Stimulated activated CD4-positive, alpha-beta T cell treated with anti-CD3 and anti-CD28 coated beads, Interleukin-4, amount 100 ng/mL, for 4 hours (primary cell): Measurements from ENCODE around the gene CACNA2D4.
A peak's percentile ranks its signal among the peaks of the same experiment; 100 is the strongest.
"Not testable (repeated sequence)": the region's sequence is repeated elsewhere in the genome, so short reads cannot be mapped to it uniquely, and the experiment has no call there.

ENCODE experiments used
- DNase-seq, 2 experiments: peaks; one replicate each; pipeline ENCODE4 v3.0.0-alpha.2; 2020

CACNA2D4 gene, protein sequence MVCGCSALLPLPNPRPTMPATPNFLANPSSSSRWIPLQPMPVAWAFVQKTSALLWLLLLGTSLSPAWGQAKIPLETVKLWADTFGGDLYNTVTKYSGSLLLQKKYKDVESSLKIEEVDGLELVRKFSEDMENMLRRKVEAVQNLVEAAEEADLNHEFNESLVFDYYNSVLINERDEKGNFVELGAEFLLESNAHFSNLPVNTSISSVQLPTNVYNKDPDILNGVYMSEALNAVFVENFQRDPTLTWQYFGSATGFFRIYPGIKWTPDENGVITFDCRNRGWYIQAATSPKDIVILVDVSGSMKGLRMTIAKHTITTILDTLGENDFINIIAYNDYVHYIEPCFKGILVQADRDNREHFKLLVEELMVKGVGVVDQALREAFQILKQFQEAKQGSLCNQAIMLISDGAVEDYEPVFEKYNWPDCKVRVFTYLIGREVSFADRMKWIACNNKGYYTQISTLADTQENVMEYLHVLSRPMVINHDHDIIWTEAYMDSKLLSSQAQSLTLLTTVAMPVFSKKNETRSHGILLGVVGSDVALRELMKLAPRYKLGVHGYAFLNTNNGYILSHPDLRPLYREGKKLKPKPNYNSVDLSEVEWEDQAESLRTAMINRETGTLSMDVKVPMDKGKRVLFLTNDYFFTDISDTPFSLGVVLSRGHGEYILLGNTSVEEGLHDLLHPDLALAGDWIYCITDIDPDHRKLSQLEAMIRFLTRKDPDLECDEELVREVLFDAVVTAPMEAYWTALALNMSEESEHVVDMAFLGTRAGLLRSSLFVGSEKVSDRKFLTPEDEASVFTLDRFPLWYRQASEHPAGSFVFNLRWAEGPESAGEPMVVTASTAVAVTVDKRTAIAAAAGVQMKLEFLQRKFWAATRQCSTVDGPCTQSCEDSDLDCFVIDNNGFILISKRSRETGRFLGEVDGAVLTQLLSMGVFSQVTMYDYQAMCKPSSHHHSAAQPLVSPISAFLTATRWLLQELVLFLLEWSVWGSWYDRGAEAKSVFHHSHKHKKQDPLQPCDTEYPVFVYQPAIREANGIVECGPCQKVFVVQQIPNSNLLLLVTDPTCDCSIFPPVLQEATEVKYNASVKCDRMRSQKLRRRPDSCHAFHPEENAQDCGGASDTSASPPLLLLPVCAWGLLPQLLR

GRCh38 chr12:1918081-1918883 is at the start of gene CACNA2D4:
Gene CACNA2D4, minus strand, starts transcription at chr12:1918652. Its CDS starts 179 bp downstream, at chr12:1918473.
- DNase-seq = no peak

GRCh38 chr12:1966561-1967226 is 48.2 kb upstream of the CACNA2D4 start:
- DNase-seq = no peak

DNA sequence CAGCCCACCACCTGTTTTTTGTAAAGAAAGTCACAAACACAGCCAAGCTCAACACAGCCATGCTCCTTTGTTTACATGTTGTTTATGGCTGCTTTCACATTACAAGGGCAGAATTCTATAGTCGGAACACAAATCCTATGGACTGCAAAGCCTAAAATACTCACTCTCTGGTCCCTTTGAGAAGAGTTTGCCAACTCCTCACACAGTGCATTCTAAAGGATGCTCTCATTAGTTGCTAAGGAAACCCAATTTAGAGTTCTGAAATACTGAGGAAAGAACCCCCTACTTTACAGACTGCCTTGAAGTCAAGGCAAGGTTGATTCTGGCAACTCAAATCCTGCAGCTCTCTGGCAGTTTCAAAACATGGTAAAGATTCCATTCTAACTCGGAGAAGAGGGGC is 47.5 kb upstream of the CACNA2D4 start:
- DNase-seq = no peak

DNA sequence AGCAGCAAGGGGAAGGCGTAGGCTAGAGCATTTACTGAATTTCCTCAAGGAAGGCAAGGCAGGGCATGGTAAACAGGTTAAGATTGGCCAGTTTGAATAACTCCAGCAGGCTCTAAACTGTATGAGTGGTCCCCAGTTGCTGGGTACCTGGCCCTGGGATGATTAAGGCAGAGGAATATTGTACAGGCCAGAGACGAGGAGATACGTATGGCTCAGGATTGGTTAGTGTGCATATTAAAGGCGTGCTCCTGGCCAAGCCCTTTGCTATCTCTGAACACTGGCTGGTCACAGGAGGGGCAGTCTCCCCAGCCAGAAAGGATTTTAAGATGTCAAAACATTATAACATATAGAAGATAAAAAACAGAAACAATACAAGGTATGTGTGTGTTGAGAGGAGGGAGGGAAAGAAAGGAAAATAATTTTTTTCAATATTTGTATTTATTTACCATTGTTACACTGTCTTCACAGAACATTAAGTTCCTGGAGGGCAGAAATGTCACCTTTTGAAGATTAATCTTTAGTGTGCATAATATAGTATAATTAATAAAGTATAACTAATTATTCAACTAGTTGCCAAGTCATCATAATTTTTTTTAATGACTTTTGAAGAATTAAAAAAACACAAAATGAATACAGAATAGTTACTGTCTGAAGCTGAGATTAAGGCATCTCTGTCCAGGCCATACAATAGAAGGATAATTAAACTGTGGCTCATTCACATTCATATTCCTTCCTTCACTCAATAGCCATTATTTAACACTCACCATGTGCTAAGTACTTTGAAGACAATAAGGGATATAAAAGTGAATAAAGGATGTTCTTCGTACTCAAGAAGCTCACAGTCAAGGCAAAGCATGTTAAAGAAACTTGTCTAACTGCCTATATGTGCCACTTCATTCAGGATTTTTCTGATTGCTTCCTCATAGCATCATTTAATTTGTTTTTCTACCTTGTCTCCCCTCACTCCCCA is 43.9 kb upstream of the CACNA2D4 start:
- DNase-seq = no peak

GRCh38 chr12:1956716-1957115 is 38.3 kb upstream of the CACNA2D4 start:
- DNase-seq = no peak

DNA sequence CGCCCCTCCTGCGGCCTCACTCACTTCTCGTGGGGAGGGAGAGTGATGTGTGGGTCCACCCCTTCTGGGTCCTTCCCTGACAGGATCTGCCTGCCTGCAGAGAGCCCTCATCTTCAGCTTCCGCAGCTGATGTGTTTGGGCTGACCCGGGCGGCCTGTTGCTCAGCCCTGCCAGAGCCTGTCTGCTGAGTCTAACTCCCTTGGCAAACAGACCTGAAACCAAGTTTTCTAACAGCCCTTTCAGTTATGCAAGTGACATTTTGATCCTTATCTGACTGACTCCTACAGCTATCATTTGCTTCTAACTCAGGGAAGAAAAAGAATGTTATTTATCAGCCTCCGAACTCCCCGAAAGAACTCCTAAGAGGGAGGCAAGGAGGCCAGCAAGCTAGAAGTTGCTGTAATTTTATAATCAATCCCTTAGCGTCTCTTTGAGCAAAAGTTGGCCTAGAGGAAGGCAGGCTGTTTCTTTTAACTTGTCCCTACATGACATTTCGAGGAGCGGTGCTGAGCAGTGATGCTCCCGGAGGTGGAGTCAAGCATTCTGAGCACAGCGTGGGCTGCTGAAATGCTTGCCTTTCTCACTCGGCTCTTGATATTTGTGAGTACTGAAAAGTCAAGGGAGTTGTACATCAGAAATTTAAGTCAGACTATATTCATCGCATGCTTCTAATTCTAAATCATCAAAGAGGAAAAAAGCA is 31.5 kb upstream of the CACNA2D4 start:
- no peak for DNase-seq

DNA sequence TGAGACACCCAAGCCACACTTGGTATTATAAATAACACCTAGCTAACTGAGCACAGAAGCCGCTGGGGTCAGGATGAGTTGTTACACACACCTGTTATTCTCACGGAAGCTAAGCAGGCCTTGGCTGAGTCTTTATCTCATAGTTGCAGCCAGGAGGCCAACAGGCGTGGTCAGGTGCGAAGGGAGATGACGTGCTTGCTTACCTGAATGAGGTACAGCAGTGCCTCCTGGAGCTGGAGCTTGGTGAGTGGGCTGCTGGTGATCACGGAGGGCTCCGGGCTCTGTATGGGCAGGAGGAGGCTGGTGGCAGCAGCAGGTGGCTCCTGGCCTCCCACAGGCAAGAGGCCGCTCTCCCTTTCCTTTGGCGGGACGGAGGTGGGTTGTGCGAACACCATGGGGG is 30.4 kb upstream of the CACNA2D4 start:
- no peak for DNase-seq

GRCh38 chr12:1947081-1947480 is 28.6 kb upstream of the CACNA2D4 start:
- DNase-seq = no peak

DNA sequence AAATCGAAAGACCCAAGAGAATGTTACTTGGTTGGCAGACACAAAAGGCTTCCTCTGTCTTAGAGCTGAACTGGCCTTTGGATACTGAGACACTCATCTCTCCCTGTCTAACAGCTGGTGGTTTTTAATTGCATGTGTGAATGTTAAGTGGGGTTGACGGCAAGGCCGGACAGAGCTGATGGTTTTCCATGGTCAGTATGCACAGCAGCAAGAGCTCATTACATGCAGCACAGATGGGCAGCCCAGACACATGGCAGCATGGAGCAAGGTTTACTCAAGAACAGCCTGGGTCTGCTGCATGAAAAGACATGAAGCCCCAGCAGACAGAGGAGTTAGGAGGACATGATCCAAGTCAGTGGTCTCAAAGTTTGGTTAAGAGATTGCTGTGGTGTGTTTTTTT is 27.8 kb upstream of the CACNA2D4 start:
- no peak for DNase-seq

- not testable (repeated sequence) for DNase-seq
Observed at GRCh38 chr12:1945502-1945901, 27.1 kb upstream of the CACNA2D4 start.

GRCh38 chr12:1939801-1940607 is 21.6 kb upstream of the CACNA2D4 start:
- peak; percentile 81 to 91 for DNase-seq

- DNase-seq = no peak
Observed at GRCh38 chr12:1939331-1939730, 20.9 kb upstream of the CACNA2D4 start.

DNA sequence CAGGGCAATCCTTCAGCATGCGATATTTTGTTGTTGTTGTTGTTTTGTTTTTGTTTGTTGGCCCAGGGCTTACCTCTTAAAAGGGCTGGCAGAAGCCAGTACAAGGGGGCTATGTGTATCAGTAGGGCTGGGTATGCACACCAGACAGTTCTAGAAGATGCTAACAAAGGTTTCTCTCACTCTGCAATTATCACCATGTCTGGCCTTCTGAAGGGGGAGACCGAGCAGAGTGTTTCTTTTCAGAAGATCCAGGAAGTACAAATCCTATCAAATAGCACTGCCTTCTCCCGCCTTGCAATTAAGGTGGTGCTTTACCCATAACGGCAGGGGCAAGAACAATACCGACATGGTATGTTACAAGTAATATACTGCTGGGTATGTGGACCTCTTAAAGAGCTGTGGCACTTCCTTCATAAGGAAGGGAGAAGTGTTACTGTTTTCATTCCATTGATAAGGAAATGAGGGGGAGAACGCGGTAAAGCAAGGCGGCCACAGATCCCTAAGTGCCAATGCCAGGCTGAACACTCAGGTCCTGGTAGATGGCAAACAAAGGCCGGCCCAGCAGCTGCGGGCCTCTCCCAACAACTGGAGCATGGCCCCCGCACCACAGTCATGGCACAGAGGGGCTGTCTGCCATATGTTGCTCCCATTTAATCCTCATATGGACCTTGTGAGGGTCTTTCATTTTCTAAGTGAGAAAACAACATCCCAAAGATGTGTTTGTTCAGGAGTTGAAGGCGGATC is 19.2 kb upstream of the CACNA2D4 start:
- DNase-seq = no peak

DNA sequence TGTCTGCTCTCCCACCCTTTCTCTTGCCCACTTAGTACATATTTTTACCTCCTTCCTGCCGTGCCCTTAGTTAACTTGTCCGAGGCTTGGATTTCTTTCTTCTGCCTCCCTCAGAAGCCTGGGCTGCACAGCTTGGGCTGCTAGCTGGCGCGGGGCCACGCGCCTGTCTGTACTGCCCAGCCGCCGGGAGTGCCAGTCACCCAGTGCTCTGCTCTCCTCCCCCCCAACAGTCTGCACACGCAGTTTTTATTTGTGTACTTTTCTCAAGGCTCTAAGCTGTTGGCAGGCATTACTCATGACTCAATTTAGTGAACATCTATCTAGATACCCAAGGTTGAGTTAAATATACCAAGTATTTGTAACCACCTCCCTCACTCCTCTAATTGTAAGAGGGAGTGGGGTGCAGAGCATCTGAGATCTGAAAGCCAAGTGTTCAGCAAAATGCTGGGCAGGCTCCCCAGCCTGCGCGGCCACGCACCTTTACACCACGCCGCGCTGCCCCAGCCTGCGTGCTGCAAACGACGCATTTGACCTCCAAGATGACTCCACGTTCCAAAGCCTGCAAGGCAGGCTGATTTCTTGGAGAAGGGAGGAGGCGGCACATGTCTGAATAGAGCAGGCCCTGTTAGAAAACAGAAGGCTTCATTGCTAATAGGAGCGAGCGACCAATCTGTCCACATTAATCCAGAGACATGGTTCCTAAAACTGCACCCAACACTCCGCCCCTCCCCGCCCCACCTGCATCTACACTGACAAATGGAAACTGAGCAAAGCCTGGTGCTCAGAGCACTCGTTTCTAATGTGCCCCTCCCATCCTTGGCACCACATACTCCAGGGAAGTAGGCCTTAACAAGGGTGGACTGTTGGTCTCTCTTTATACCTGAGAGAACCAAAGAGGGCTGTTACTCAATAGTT is 18.2 kb upstream of the CACNA2D4 start:
- no peak for DNase-seq

DNA sequence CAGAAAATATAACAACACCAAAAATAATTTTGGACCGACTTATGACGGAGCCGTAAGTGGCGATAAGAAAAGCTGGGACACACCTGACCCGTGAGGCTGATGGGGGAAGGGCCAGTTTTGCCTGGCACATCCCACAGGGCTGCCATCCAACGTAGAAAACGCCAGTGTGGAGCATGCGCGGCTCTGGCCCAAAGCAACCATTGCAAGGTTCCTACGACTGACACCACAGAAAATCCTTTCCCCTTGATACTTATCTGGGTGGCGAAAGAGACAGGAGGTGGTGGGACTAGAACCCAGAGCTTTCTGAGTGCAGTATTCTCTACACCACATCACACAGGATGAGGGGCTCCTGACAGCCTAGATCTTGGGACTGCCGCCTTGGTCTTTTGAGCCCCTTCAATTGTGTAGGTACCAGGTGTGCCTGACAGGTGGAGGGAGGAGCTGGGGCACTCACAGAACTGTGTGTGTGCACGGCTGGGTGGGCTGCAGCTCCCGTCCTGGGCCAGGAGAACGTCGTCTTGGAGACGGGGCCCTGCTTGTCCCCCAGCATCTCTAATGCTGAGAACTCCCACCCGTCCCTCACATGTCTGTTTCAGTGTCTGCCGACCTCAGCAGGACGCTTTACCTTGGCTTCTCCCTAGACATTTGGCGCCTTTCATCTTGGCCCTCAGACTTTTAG is 17.4 kb upstream of the CACNA2D4 start:
- no peak for DNase-seq

DNA sequence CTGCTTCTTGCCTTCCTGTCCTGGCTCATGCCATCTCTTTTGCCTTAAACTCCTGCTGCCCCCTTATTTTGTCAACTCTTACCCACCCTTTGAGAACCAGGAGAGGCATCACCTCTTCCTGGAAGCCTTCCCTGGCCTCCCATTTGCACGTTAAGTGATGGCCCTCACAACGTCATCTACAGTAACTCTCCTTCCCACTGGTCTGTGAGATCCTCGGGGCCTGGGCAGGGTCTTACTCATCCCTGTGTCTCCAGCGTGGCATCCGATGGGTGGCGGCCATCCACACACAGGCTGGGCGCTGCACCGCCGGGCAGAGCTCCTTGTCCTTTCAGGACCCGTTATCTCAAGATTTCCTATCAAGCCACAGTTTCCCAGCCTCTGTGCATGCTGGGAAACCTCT is 16.8 kb upstream of the CACNA2D4 start:
- DNase-seq = no peak

DNA sequence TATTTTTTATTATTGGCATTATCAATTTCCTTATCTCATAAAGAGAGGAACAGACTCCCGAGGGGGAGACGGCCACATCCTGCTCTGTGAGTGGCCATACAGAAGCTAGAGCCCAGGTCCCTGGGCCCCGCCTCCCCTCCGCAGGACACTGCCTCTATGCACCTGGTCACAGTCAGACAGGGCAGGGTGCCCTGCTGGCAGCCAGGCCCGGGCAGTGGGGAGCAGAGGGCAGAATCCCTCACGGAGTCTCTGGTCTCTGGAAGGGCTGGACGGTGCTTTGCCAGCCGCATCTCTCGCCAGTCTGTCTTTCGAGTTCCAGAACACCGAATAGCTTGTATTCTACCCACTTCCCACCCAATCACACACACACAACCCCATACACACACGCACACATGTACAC is 16.4 kb upstream of the CACNA2D4 start:
- DNase-seq = no peak
